T-helper 1 cell treated with Interleukin-12 subunit alpha and Interleukin-12 subunit beta and Interleukin-4 antibody, amounts not matched to agents 30 μg/mL and 1 μg/mL, for 36 hours (primary cell): ENCODE results near the gene MTF2.
A peak's percentile ranks its signal among the peaks of the same experiment; 100 is the strongest.
"Not testable (repeated sequence)": the region's sequence is repeated elsewhere in the genome, so short reads cannot be mapped to it uniquely, and the experiment has no call there.

Source experiments
- H3K27ac Mint-ChIP-seq: one replicate; pipeline ENCODE4 v1.8.0; 2021; ENCODE audit warnings: mild to moderate bottlenecking, mixed read lengths
- H3K27me3 Mint-ChIP-seq: one replicate; pipeline ENCODE4 v1.8.0; 2021; ENCODE audit warnings: low read depth, mixed read lengths
- H3K36me3 Mint-ChIP-seq: one replicate; pipeline ENCODE4 v1.8.0; 2021; ENCODE audit warnings: low read depth, mixed read lengths
- H3K4me1 Mint-ChIP-seq: one replicate; pipeline ENCODE4 v1.8.0; 2021; ENCODE audit warnings: low read depth, mixed read lengths
- H3K4me3 Mint-ChIP-seq: one replicate; pipeline ENCODE4 v1.8.0; 2021; ENCODE audit warnings: mild to moderate bottlenecking, moderate library complexity, mixed read lengths
- H3K9me3 Mint-ChIP-seq: one replicate; pipeline ENCODE4 v1.8.0; 2021; ENCODE audit warnings: mixed read lengths

MTF2 gene

GRCh38 chr1:93171549-93172034 lies 92.5 kb downstream of the MTF2 start:
- Mint-ChIP-seq H3K9me3 (peaks cover 22% of the 10 kb centered on the region), H3K36me3 (peaks cover 46% of the 10 kb centered on the region), H3K27me3 (no peaks in the 10 kb centered on the region), H3K4me1 (peaks cover 37% of the 10 kb centered on the region), H3K27ac (peak overlapping the region; percentile 75), H3K4me3 (peak overlapping the region; percentile 84)

GRCh38 chr1:93172778-93173177 lies 93.7 kb downstream of the MTF2 start:
- Mint-ChIP-seq H3K36me3 (peaks cover 35% of the 10 kb centered on the region), H3K4me3 (no peak overlapping the region), H3K27me3 (no peaks in the 10 kb centered on the region), H3K9me3 (peaks cover 15% of the 10 kb centered on the region), H3K4me1 (peaks cover 41% of the 10 kb centered on the region), H3K27ac (no peak overlapping the region)

GRCh38 chr1:93174638-93175037 lies 95.6 kb downstream of the MTF2 start:
- not testable (repeated sequence) for H3K27me3 Mint-ChIP-seq, H3K9me3 Mint-ChIP-seq, H3K27ac Mint-ChIP-seq, H3K4me3 Mint-ChIP-seq
- peaks cover 49% of the 10 kb centered on the region for H3K4me1 Mint-ChIP-seq
- H3K36me3 Mint-ChIP-seq = peaks cover 39% of the 10 kb centered on the region

- H3K27me3 Mint-ChIP-seq = no peaks in the 10 kb centered on the region
- H3K4me3 Mint-ChIP-seq = peak overlapping the region; percentile 96
- H3K36me3 Mint-ChIP-seq = peaks cover 32% of the 10 kb centered on the region
- H3K4me1 Mint-ChIP-seq = peaks cover 42% of the 10 kb centered on the region
- peaks cover 5% of the 10 kb centered on the region for H3K9me3 Mint-ChIP-seq
- H3K27ac Mint-ChIP-seq = peak overlapping the region; percentile 46
Measured at GRCh38 chr1:93177991-93178390, 98.9 kb downstream of the MTF2 start.

- Mint-ChIP-seq H3K9me3 (peaks cover 5% of the 10 kb centered on the region), H3K27ac (peak overlapping the region; percentile 46), H3K4me1 (peaks cover 45% of the 10 kb centered on the region), H3K4me3 (peak overlapping the region; percentile 96), H3K27me3 (no peaks in the 10 kb centered on the region), H3K36me3 (peaks cover 30% of the 10 kb centered on the region)
Measured at GRCh38 chr1:93178418-93178817, 99.3 kb downstream of the MTF2 start.

- H3K4me3 Mint-ChIP-seq = peak within 1 kb of the TSS; percentile 96
- peaks cover 27% of the 10 kb centered on the region for H3K36me3 Mint-ChIP-seq
- peak within 1 kb of the TSS; percentile 99 for H3K27ac Mint-ChIP-seq
- H3K27me3 Mint-ChIP-seq = no peaks in the 10 kb centered on the region
- H3K9me3 Mint-ChIP-seq = no peaks in the 10 kb centered on the region
- H3K4me1 Mint-ChIP-seq = peaks cover 47% of the 10 kb centered on the region
Measured at GRCh38 chr1:93179886-93180722, 101.0 kb downstream of the MTF2 start, which contains the start of gene TMED5. TMED5 (minus strand) TSS chr1:93180413; CDS start chr1:93180242, 171 bp downstream.

- Mint-ChIP-seq H3K4me1 (peaks cover 49% of the 10 kb centered on the region), H3K36me3 (peaks cover 29% of the 10 kb centered on the region), H3K9me3 (no peaks in the 10 kb centered on the region), H3K27me3 (no peaks in the 10 kb centered on the region), H3K27ac (peak within 1 kb of the TSS; percentile 99), H3K4me3 (peak within 1 kb of the TSS; percentile 96)
Measured at GRCh38 chr1:93180723-93181613, 101.9 kb downstream of the MTF2 start, which contains the start of gene CCDC18. CCDC18 (plus strand) TSS chr1:93180724; CDS start chr1:93183362, 2,638 bp downstream.

GRCh38 chr1:93186667-93187066 lies 107.6 kb downstream of the MTF2 start:
- peaks cover 22% of the 10 kb centered on the region for H3K36me3 Mint-ChIP-seq
- H3K4me1 Mint-ChIP-seq = peaks cover 45% of the 10 kb centered on the region
- H3K4me3 Mint-ChIP-seq = no peak overlapping the region
- H3K27me3 Mint-ChIP-seq = no peaks in the 10 kb centered on the region
- no peak overlapping the region for H3K27ac Mint-ChIP-seq
- H3K9me3 Mint-ChIP-seq = no peaks in the 10 kb centered on the region
